Mesodermal cell (in vitro differentiated cells): ENCODE data around the gene GRN.
"Not testable (repeated sequence)": the region's sequence is repeated elsewhere in the genome, so short reads cannot be mapped to it uniquely, and the experiment has no call there.

ENCODE experiments used
- H3K27ac ChIP-seq: 2 replicates; pipeline ENCODE4 v1.7.0; 2013; ENCODE audit warnings: mild to moderate bottlenecking, low read depth, low read length, moderate library complexity; ENCODE audit not compliant: severe bottlenecking
- H3K36me3 ChIP-seq: 2 replicates; pipeline ENCODE4 v1.7.1; 2013; ENCODE audit warnings: mild to moderate bottlenecking, low read length, moderate library complexity; ENCODE audit not compliant: control insufficient read depth, insufficient read depth
- H3K4me1 ChIP-seq: one replicate; pipeline ENCODE4 v1.7.1; 2013; ENCODE audit warnings: mild to moderate bottlenecking, low read length; ENCODE audit not compliant: insufficient read depth, control insufficient read depth, poor library complexity, severe bottlenecking
- H3K4me3 ChIP-seq: 2 replicates; pipeline ENCODE4 v1.7.0; 2013; ENCODE audit warnings: low read length, control low read depth, mild to moderate bottlenecking; ENCODE audit not compliant: insufficient read depth, poor library complexity, severe bottlenecking; ENCODE audit errors: extremely low read depth
- H3K9me3 ChIP-seq: 2 replicates; pipeline ENCODE4 v1.7.1; 2013; ENCODE audit warnings: mild to moderate bottlenecking, low read length, moderate library complexity; ENCODE audit not compliant: control insufficient read depth
- WGBS, 2 experiments: methylation state at CpG; one replicate each; pipeline ENCODE4 v1.1.5; 2013; ENCODE audit warnings: missing lambda C conversion rate in 2 of 2; ENCODE audit not compliant: insufficient coverage in 2 of 2; 5-methylcytosine and 5-hydroxymethylcytosine counted together

GRN gene

DNA sequence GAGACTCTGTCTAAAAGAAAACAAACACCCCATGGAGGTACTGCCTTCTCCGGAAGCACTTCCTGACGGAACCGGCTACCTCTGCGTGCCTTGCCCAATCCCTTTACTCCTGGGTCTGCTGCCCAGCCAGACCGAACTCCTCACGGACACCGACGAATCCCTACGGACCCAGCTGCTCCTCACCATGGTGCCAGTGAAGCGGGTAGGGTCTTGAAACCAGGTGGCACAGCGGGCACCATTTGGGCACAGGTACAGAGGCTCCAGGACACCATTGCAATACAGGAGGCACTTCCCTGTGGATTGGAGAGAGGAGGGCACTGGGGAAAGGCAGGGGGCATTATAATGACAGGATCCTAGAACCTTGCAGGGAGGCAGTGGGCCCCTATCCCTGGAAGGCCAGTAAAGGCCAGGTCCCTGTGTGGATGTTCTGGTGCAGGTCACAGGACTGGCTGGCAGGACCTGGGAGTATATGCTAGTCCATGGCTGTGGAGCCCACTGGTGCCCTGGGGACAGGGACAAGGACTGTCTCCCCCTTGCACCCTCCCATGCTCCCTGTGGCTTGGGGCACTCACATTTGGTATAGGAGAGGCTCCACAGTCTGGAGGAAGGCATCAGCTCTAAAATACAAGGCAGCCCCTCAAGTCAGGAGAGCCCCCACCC, 22.7 kb upstream of the GRN start:
- Histone ChIP-seq H3K4me3 (no peak overlapping the region), H3K36me3 (peaks cover 37% of the 10 kb centered on the region), H3K27ac (no peak overlapping the region), H3K9me3 (no peaks in the 10 kb centered on the region), H3K4me1 (no peaks in the 10 kb centered on the region)
- 95 to 97% methylated on average over 10 to 11 of the region's 11 CpGs for WGBS, 2 experiments

DNA sequence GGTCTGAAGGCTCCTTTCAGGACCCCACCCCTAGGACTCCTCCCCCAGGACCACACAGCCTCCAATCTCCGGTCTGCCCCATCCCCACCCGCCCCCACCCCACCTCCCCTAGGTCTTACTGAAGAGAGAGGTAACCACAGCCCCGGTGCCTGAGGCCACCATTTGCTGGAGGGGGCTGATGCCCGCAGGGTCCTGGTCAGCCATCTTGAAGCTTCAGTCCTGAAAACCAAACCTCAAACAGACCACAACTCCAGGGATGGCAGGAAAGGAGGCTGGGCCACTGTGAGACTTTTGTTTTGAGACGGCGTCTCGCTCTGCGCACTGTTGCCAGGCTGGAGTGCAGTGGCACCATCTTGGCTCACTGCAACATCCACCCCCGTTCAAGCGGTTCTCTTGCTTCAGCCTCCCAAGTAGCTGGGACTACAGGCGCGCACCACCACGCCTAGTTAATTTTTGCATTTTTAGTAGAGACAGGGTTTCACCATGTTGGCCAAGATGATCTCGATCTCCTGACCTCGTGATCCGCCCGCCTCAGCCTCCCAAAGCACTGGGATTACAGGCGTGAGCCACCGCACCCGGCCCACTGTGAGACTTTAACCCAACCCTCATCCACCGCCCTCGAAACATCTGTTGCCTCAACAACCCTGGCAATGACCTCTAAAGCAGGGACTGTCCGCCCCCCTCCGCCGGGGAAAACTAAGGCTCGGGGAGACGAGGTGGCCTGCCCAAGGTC, 21.6 kb upstream of the GRN start:
- peaks cover 37% of the 10 kb centered on the region for H3K36me3 ChIP-seq
- WGBS, 2 experiments = 72 to 78% methylated on average over 23 to 24 of the region's 27 CpGs

DNA sequence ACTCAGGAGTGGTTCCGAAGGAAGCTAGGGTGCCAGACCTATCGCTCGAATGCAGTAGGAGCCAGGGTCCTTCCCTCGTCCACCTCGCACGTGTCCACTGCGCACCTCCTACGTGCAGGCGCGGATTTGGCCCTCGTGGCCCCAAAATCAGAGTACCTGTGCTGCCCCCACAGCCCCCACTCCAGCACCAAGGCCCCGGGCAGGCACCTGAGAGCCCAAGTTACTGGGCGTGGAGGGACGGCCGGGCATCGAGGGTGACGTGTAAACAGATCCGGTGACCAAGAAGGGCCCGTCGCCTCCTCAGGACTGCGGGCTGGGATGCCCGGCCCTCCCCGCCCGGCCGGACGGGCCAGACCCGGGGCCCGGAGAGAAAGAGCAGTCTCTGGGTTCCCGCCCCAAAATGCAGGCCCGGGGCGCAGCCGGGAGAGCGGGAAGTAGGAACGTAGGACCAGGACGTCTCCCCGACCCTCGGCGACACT, 21.0 kb upstream of the GRN start:
- Histone ChIP-seq H3K27ac (no peak overlapping the region), H3K9me3 (no peaks in the 10 kb centered on the region), H3K4me1 (no peaks in the 10 kb centered on the region), H3K4me3 (peak overlapping the region; percentile 78), H3K36me3 (peaks cover 34% of the 10 kb centered on the region)
- WGBS, 2 experiments = 2 to 5% methylated on average over 34 to 38 of the region's 38 CpGs

More for the DNA sequence above, 21.6 kb upstream of the GRN start:
- Histone ChIP-seq H3K4me1 (no peaks in the 10 kb centered on the region), H3K9me3 (no peaks in the 10 kb centered on the region), H3K27ac (no peak overlapping the region), H3K4me3 (peak overlapping the region; percentile 78)

DNA sequence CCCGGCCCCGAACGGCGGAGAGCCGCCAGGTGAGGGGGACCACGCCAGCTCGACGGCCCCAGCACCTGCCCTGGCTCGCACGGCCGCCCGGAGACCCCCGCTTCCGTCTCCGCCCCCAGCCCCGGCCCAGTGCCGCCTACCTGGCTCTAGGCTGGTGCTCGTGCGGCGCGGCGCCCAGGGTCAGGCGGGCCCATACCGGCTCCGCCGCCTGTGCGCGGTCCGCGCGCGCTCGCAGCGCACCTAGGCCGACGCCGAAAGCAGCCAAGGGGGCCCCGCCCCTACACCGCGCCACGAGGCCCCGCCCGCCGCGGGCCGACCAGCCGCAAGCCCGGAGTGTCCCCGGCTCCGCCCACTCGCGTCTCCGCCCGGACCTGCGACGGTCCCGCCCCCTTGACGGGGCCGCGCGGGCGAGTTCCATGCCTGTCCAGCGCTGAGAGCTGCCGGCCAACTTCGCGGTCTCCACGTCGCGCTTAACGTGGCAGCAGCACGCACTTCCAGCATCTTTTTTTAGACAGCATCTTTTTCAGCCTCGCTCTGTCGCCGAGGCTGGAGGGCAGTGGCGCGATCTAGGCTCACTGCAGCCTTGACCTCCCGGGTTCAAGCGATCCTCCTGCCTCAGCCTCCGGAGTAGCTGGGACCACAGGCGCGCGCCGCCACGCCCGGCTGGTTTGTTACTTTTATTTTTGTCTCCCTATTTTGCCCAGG, 20.4 kb upstream of the GRN start, which contains the start of gene SLC25A39:
SLC25A39 (minus strand) TSS at position 253 of the 705 bp plus-strand sequence. CDS start 1,261 bp downstream, outside the sequence.
- H3K4me1 ChIP-seq = no peaks in the 10 kb centered on the region
- WGBS, 2 experiments = 1% methylated on average over 68 to 75 of the region's 85 CpGs

DNA sequence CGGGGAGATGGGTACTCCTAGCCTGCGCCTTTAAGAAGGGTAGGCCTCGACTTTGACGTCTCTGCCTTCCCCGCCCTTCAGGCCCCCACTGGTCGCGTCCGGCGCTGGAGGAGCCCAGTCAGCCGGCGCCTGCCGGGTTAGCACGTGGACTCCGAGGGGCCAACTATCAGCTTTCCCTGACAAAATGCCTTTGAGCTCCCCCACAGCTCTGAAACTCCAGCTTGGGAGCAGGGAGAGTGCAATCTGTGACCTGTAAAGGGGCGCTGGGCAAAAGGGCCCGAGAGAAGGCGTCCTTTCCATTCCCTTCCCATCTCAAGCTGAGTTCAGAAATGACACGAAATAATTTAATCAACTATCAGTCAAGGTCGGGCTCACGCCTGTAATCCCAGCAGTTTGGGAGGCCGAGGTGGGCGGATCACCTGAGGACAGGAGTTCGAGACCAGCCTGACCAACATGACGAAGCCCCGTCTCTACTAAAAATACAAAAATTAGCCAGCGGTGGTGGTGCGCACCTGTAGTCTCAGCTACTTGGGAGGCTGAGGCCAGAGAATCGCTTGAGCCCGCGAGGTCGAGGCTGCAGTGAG, 18.1 kb upstream of the GRN start:
- no peak overlapping the region for H3K4me3 ChIP-seq
- peaks cover 9% of the 10 kb centered on the region for H3K36me3 ChIP-seq
- 36 to 44% methylated on average over 21 to 27 of the region's 31 CpGs for WGBS, 2 experiments
- no peak overlapping the region for H3K27ac ChIP-seq
- no peaks in the 10 kb centered on the region for H3K4me1 ChIP-seq
- H3K9me3 ChIP-seq = no peaks in the 10 kb centered on the region

More for the DNA sequence above, 20.4 kb upstream of the GRN start, which contains the start of gene SLC25A39:
- peaks cover 28% of the 10 kb centered on the region for H3K36me3 ChIP-seq
- H3K27ac ChIP-seq = peak within 1 kb of the TSS; percentile 49
- H3K4me3 ChIP-seq = peak within 1 kb of the TSS; percentile 78
- H3K9me3 ChIP-seq = no peaks in the 10 kb centered on the region

DNA sequence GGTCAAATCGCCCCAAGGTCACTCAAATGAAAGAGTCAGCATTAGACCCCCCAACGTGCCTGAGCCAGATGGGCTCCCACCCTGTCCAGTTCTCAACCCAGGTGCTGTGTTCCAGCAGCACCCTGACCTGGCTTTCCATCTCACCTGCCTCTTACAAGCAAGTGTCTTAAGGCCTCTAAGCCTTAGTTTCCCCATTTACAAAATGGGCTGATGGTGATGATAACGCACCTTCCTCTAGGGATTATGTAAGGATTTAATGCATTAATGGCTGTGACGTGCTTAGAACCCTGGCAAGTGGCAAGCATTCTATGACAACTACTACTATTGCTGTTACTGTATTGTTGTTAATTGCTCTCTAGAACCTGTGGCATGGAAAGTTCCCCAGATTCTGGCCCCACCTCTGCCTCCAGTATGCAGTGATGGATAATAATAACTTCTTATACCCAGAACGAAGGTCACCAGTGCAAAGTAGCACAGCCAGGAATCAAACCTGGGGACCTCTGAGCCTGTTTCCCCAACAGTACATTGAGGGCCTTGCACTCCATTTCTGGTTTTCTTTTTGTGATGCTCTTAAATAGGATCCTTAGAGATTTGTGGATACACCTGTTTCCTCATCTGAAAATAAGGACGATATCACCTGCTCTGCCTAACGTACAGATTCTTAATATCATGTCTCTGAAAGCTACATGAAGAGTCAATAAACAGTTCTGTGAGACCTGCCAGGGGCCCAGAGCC, 17.2 kb upstream of the GRN start:
- no peaks in the 10 kb centered on the region for H3K9me3 ChIP-seq
- peaks cover 2% of the 10 kb centered on the region for H3K36me3 ChIP-seq
- H3K4me3 ChIP-seq = no peak overlapping the region
- WGBS, 2 experiments = 96% methylated on average over 4 to 6 of the region's 7 CpGs
- no peak overlapping the region for H3K27ac ChIP-seq
- no peaks in the 10 kb centered on the region for H3K4me1 ChIP-seq

DNA sequence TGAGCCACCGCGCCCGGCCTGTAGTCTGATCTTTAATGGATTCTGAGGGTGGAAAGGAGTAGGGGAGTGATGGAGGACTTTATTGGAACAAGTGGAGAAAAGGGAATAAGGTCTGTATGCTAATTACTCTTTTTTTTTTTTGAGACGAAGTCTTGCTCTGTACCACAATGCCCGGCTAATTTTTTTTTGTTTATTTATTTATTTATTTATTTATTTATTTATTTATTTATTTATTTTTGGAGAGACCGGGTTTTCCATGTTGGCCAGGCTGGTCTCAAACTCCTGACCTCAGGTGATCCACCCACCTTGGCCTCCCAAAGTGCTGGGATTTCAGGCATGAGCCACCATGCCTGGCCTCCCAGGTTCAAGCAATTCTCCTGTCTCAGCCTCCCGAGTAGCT, 15.6 kb upstream of the GRN start:
- not testable (repeated sequence) for H3K4me1 ChIP-seq, H3K27ac ChIP-seq, H3K4me3 ChIP-seq, H3K9me3 ChIP-seq, H3K36me3 ChIP-seq
- 94 to 100% methylated on average over 3 to 5 of the region's 7 CpGs for WGBS, 2 experiments

DNA sequence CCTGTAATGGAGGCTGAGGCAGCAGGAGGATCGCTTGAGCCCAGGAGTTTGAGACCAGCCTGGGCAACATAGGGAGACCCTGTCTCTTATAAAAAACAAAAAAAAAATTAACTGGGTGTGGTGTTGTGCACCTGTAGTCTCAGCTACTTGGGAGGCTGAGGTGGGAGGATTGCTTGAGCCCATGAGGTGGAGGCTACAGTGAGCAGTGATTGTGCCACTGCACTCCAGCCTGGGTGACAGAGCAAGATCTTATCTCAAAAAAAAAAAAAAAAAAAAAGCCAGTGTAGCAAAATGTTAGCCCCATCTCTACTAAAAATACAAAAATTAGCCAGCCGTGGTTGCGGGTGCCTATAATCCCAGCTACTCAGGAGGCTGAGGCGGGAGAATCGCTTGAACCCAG, 14.8 kb upstream of the GRN start:
- not testable (repeated sequence) for H3K4me1 ChIP-seq, H3K9me3 ChIP-seq, H3K27ac ChIP-seq, H3K4me3 ChIP-seq, H3K36me3 ChIP-seq
- 89% methylated on average over 5 of the region's 5 CpGs; no CpG with 5 or more reads in 1 of the 2 experiments for WGBS, 2 experiments

DNA sequence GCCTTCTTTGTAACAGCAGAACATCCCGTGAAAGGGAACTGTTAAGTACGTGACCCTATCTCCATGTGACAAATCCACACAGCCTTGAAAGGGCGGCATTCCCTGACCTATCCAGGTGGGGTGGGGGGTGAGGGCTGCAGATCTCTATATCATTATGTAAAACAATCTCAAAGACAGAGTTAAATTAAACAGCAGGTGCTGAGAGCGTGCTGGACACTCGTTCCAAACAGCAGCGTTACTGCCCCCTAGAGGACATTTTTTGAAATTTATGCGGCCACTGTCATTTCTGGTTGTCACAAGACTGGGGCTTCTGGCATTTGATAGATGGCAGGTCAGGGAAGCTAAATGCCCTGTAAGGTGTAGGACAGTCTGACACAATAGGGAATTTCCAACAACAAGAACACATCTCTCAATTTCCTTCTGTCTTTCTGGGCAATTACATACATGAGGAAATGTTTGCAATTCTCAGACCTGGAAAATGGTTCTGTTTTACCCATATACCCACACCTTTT, 13.8 kb upstream of the GRN start:
- Histone ChIP-seq H3K27ac (no peak overlapping the region), H3K4me1 (no peaks in the 10 kb centered on the region), H3K36me3 (no peaks in the 10 kb centered on the region), H3K9me3 (no peaks in the 10 kb centered on the region), H3K4me3 (no peak overlapping the region)
- WGBS, 2 experiments = 0 to 3% methylated on average over 3 to 4 of the region's 7 CpGs

DNA sequence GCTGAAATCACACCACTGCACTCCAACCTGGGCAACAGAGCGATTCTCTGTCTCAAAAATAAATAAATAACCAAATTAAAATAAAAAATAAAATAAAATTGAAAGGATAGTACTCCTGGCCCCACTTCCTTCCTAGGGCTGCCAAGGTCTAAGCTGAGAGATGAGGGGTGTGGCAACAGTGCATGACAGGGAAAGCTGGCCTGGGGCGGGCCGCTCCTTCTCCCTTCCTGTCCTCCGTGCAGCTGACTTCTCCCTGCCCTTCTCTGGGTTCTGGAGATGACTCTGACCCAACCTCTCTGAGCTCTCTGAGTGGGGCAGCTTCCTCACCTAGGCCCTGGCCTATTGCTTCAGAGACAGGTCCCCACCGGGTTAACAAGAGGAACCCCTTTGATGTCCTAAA, 11.7 kb upstream of the GRN start:
- no peaks in the 10 kb centered on the region for H3K36me3 ChIP-seq
- no peaks in the 10 kb centered on the region for H3K9me3 ChIP-seq
- no peak overlapping the region for H3K4me3 ChIP-seq
- no peaks in the 10 kb centered on the region for H3K4me1 ChIP-seq
- WGBS, 2 experiments = 77 to 92% methylated on average over 4 of the region's 5 CpGs
- H3K27ac ChIP-seq = no peak overlapping the region
